ENCODE results near the gene CIB4.

DNA sequence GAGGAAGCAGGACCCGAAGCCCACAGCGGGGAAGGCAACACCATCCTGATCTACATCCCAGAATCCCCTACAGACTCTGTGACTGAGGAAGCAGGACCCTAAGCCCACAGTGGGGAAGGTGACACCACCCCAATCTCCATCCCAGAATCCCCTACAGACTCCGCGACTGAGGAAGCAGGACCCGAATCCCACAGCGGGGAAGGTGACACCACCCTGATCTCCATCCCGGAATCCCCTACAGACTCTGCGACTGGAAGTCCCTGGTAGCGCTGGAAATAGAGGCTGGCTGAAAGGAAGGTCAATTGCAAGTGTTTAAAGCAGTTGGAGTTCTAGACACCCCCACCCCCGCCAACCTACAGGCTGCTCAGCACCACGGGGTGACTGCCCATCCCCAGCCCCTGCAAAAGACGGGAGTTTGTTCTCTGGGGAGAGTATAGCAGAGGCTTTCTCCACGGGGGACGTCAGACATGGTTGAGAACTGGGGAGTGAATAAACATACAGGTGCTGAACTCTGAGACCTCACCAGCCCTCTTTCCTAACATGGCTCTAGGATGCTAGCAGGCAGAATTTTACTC lies 21.0 kb downstream of the CIB4 start:
- TF ChIP-seq TOX (CRISPR knock-in tag; IDR thresholded peaks at IDR 0.05; ENCODE audit: borderline replicate concordance), result no peak
- TF ChIP-seq ZNF70 (CRISPR knock-in tag; IDR thresholded peaks at IDR 0.05), result no peak
- TF ChIP-seq, protein P1, sequence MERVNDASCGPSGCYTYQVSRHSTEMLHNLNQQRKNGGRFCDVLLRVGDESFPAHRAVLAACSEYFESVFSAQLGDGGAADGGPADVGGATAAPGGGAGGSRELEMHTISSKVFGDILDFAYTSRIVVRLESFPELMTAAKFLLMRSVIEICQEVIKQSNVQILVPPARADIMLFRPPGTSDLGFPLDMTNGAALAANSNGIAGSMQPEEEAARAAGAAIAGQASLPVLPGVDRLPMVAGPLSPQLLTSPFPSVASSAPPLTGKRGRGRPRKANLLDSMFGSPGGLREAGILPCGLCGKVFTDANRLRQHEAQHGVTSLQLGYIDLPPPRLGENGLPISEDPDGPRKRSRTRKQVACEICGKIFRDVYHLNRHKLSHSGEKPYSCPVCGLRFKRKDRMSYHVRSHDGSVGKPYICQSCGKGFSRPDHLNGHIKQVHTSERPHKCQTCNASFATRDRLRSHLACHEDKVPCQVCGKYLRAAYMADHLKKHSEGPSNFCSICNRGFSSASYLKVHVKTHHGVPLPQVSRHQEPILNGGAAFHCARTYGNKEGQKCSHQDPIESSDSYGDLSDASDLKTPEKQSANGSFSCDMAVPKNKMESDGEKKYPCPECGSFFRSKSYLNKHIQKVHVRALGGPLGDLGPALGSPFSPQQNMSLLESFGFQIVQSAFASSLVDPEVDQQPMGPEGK (CRISPR knock-in tag; IDR thresholded peaks at IDR 0.05; ENCODE audit: borderline replicate concordance), result no peak
- TF ChIP-seq, protein P2, sequence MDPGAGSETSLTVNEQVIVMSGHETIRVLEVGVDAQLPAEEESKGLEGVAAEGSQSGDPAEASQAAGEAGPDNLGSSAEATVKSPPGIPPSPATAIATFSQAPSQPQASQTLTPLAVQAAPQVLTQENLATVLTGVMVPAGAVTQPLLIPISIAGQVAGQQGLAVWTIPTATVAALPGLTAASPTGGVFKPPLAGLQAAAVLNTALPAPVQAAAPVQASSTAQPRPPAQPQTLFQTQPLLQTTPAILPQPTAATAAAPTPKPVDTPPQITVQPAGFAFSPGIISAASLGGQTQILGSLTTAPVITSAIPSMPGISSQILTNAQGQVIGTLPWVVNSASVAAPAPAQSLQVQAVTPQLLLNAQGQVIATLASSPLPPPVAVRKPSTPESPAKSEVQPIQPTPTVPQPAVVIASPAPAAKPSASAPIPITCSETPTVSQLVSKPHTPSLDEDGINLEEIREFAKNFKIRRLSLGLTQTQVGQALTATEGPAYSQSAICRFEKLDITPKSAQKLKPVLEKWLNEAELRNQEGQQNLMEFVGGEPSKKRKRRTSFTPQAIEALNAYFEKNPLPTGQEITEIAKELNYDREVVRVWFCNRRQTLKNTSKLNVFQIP (CRISPR knock-in tag; IDR thresholded peaks at IDR 0.05; ENCODE audit: borderline replicate concordance, low read depth), result no peak
- no peak for TF ChIP-seq ZNF8 (CRISPR knock-in tag; IDR thresholded peaks at IDR 0.05)
- TF ChIP-seq CSDC2 (CRISPR knock-in tag; IDR thresholded peaks at IDR 0.05), result no peak
- TF ChIP-seq ARNTL (CRISPR knock-in tag; IDR thresholded peaks at IDR 0.05; ENCODE audit: borderline replicate concordance, low read depth), result no peak
- no peak for TF ChIP-seq ZFP3 (CRISPR knock-in tag; IDR thresholded peaks at IDR 0.05)
- TF ChIP-seq, protein P3, sequence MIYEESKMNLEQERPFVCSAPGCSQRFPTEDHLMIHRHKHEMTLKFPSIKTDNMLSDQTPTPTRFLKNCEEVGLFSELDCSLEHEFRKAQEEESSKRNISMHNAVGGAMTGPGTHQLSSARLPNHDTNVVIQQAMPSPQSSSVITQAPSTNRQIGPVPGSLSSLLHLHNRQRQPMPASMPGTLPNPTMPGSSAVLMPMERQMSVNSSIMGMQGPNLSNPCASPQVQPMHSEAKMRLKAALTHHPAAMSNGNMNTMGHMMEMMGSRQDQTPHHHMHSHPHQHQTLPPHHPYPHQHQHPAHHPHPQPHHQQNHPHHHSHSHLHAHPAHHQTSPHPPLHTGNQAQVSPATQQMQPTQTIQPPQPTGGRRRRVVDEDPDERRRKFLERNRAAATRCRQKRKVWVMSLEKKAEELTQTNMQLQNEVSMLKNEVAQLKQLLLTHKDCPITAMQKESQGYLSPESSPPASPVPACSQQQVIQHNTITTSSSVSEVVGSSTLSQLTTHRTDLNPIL (CRISPR knock-in tag; IDR thresholded peaks at IDR 0.05; ENCODE audit: low read depth), result no peak
- no peak for TF ChIP-seq ESRRG (CRISPR knock-in tag; IDR thresholded peaks at IDR 0.05)
- TF ChIP-seq ZFP30 (CRISPR knock-in tag; IDR thresholded peaks at IDR 0.05), result no peak
- TF ChIP-seq ZNF565 (CRISPR knock-in tag; conservative IDR thresholded peaks at IDR 0.05; ENCODE audit: low read depth), result no peak
- TF ChIP-seq GLIS3 (CRISPR knock-in tag; IDR thresholded peaks at IDR 0.05), result no peak
- TF ChIP-seq, protein P4, sequence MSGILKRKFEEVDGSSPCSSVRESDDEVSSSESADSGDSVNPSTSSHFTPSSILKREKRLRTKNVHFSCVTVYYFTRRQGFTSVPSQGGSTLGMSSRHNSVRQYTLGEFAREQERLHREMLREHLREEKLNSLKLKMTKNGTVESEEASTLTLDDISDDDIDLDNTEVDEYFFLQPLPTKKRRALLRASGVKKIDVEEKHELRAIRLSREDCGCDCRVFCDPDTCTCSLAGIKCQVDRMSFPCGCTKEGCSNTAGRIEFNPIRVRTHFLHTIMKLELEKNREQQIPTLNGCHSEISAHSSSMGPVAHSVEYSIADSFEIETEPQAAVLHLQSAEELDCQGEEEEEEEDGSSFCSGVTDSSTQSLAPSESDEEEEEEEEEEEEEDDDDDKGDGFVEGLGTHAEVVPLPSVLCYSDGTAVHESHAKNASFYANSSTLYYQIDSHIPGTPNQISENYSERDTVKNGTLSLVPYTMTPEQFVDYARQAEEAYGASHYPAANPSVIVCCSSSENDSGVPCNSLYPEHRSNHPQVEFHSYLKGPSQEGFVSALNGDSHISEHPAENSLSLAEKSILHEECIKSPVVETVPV (CRISPR knock-in tag; IDR thresholded peaks at IDR 0.05), result no peak

All from SK-N-SH treated with all-trans-retinoic acid at 6 μM for 48 hours (cell line).